Measurements from ENCODE around the gene MSANTD2. TPM values are rescaled to one million over a fixed set of nuclear protein-coding genes. Genes with fewer than 3 reads are reported as not detected.

Gene MSANTD2
- total RNA-seq, 2 experiments from 2014 or later = 6.1 to 6.4 TPM

DNA sequence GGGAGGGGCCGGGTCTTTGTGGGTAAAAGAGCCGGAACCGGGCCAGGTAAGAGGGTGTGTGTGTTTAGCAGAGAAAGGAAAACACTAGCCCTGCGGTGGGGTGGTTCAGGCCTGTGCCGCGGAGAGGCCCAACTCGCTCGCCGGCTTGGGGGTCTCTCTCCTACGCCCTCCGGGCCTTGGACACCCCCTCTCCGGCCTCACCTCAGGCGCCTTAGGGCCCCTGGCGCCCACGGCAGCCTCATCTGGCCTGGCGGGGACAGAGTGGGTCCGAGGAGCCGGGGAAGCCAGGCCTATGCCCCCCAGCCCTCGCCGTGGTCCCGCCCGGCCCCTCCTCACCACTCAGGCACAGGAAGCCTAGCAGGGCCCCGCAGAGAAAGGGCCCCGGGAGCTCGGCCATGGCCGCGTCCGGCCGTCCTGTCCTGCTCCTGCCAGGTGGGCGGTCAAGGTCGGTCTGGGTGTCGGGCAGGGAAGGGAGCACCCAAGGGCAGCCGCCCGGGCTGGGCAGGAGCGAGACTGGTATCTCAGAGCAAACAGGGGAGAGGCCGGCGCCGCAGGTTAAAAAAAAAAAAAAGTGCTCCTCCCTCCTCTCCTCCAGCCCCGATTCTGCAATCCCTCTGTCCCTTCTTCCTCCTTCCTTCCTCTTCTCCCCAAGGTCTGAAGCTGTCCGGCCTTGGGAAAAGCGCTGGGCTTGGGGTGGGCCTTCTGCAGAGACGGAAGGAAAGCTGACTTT is 48.3 kb downstream of the MSANTD2 start, which contains the start of gene VSIG2:
VSIG2 (minus strand) TSS at position 515 of the 730 bp plus-strand sequence; CDS start at position 397, 118 bp downstream.
- ChIA-PET POLR2A (no interaction called here), CTCF (interaction anchor here (1.4 to 4.5 kb wide), 5 partner anchors 11 to 86 kb away, joined by 5 to 29 read pairs (median 7); partner anchors contain the start of gene ESAM)
- peak within 1 kb of the TSS; percentile 48 for H3K4me3 Mint-ChIP-seq

DNA sequence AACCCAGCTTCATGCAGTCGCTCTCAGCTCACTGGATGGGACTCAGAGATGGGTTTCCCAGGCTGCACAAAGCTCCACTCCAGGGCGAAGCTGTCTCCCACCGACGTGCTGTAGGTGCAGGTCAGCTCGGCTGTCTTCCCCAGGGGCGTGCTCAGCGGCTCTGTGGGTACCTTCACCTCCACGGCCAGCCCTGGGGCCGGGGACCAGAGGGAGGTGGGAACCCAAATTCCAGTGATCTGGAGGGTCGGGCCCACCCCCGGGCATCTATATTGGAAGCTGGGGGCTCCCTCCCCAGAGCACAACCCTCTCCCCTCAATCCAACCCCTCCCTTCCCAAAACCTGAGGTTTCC is 48.8 kb downstream of the MSANTD2 start:
- Mint-ChIP-seq H3K9me3 (no peaks in the 10 kb centered on the region), H3K4me1 (ENCODE audit: low read depth) (peaks cover 2% of the 10 kb centered on the region), H3K36me3 (no peaks in the 10 kb centered on the region), H3K4me3 (no peak overlapping the region), H3K27me3 (peaks cover 6% of the 10 kb centered on the region), H3K27ac (no peak overlapping the region)
- intact Hi-C loops (cut with micrococcal nuclease) = no loop called here
- POLR2A ChIA-PET = no interaction called here
- CTCF ChIA-PET = interaction anchor here (0.6 to 4.5 kb wide), 4 partner anchors 12 to 87 kb away, joined by 3 to 29 read pairs (median 4); partner anchors contain the start of gene ESAM
- no peak for DNase-seq

More for the DNA sequence above, 48.3 kb downstream of the MSANTD2 start, which contains the start of gene VSIG2:
- Mint-ChIP-seq H3K9me3 (no peaks in the 10 kb centered on the region), H3K36me3 (no peaks in the 10 kb centered on the region), H3K27me3 (peaks cover 11% of the 10 kb centered on the region), H3K4me1 (ENCODE audit: low read depth) (no peaks in the 10 kb centered on the region), H3K27ac (peak within 1 kb of the TSS; percentile 38)
- intact Hi-C loops (cut with micrococcal nuclease) = no loop called here
- DNase-seq = no peak

DNA sequence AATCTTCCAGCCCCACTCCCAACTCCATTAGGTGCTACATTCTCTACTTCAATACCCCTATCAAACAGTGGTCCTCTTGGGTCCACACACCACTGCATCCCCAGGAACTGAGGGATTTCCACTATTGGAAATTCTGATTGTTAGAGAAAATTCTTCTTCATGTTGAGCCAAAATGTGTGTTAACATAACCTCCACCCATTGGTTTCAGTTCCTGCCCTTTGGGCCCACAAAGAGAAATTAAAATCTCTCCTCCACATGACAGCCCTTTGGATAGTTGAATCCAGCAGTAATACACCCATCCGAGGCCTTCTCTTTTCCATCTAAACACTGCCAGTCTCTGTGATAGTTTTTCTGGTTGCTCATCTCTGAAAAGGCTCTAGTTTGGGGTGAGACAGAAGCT is 50.3 kb downstream of the MSANTD2 start:
- CTCF ChIA-PET = interaction anchor here (8.3 kb wide), 1 partner anchor 12 kb away, joined by 107 read pairs; the partner anchor contains the start of gene ESAM
- intact Hi-C loops (cut with micrococcal nuclease) = loop anchor here (5.0 kb wide), 3 partner anchors 117 to 762 kb away; partner anchors contain the start of genes CCDC15 and ROBO3
- POLR2A ChIA-PET = no interaction called here
- H3K36me3 Mint-ChIP-seq = peaks cover 1% of the 10 kb centered on the region
- no peak for DNase-seq
- peaks cover 6% of the 10 kb centered on the region for H3K4me1 Mint-ChIP-seq (ENCODE audit: low read depth)
- no peak overlapping the region for H3K27ac Mint-ChIP-seq
- H3K9me3 Mint-ChIP-seq = no peaks in the 10 kb centered on the region
- H3K27me3 Mint-ChIP-seq = no peaks in the 10 kb centered on the region
- no peak overlapping the region for H3K4me3 Mint-ChIP-seq

DNA sequence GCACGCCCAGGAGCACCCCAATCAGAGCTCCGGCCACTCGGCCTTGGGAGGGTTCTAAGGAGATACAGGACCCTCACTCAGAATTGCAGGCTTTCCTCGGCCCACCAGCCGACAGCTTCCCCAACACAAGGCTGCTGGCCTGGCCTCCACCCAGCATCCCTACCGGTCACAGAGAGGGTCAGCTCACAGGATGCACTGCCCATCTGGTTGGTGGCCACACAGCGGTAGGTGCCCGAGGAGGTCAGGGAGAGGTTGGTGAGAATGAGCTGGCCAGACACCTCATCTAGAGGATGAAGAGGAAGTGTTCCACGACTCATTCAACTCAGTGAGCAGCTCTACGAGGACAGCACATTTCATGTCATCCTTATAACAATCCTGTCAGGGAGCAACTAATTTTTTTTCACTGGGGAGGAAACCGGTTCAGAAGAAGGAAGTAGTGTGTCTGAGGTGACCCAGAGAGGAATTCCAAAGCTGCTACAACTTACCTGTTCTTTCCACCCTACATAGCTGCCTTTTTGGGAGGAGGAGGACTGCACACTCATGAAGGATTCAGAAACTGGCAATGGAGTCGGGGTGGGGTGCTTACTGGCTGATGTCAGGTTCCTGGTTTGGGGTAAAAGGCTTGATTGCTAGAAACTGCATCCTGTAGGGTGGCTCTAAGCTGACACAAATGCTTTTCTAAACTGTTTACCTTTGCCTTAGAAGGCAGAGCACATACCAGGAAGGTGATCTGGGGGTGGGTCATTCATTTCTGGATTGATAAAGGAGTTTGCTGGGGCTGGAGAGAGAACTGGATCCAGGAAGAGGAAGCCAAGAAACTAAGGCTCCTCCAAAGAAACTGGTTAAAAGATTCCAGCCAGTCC is 51.5 kb downstream of the MSANTD2 start:
- CTCF ChIA-PET = interaction anchor here (0.7 to 8.3 kb wide), 7 partner anchors 10 to 1376 kb away, joined by 3 to 107 read pairs (median 4); partner anchors contain the start of gene ESAM
- DNase-seq = no peak
- Mint-ChIP-seq H3K4me1 (ENCODE audit: low read depth) (peaks cover 6% of the 10 kb centered on the region), H3K27ac (peak overlapping the region; percentile 45), H3K27me3 (no peaks in the 10 kb centered on the region), H3K9me3 (no peaks in the 10 kb centered on the region), H3K36me3 (peaks cover 1% of the 10 kb centered on the region), H3K4me3 (no peak overlapping the region)
- intact Hi-C loops (cut with micrococcal nuclease) = loop anchor here (5.0 kb wide), 3 partner anchors 119 to 764 kb away; partner anchors contain the start of genes CCDC15 and ROBO3
- POLR2A ChIA-PET = interaction anchor here (0.6 to 1.3 kb wide), 2 partner anchors 10 to 13 kb away, joined by 3 to 4 read pairs; no protein-coding TSS in a partner anchor

DNA sequence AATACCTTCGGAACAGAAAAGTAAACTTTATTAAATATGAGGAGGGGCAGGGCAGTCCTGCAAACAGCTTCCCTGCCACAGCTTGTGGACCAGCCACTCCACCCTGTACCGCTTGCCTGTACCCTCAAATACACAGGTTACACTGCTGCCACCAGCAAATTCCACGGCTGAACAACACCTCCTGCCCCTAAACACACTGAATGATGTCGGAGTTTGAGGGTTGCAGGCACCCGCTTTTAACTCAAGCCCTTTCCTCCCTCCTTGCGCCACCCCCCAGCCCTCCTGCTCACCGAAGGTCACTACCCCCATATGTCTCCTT is 52.1 kb downstream of the MSANTD2 start:
- ChIA-PET CTCF (interaction anchor here (1.2 to 8.3 kb wide), 3 partner anchors 14 to 90 kb away, joined by 3 to 107 read pairs (median 4); partner anchors contain the start of gene ESAM), POLR2A (interaction anchor here (1.3 kb wide), 1 partner anchor 10 kb away, joined by 4 read pairs; no protein-coding TSS in a partner anchor)
- H3K27ac Mint-ChIP-seq = peak overlapping the region; percentile 2
- H3K27me3 Mint-ChIP-seq = no peaks in the 10 kb centered on the region
- H3K4me1 Mint-ChIP-seq (ENCODE audit: low read depth) = peaks cover 6% of the 10 kb centered on the region
- no peak for DNase-seq
- no peak overlapping the region for H3K4me3 Mint-ChIP-seq
- H3K9me3 Mint-ChIP-seq = no peaks in the 10 kb centered on the region
- H3K36me3 Mint-ChIP-seq = peaks cover 1% of the 10 kb centered on the region
- intact Hi-C loops (cut with micrococcal nuclease) = loop anchor here (5.0 kb wide), 3 partner anchors 119 to 764 kb away; partner anchors contain the start of genes CCDC15 and ROBO3

DNA sequence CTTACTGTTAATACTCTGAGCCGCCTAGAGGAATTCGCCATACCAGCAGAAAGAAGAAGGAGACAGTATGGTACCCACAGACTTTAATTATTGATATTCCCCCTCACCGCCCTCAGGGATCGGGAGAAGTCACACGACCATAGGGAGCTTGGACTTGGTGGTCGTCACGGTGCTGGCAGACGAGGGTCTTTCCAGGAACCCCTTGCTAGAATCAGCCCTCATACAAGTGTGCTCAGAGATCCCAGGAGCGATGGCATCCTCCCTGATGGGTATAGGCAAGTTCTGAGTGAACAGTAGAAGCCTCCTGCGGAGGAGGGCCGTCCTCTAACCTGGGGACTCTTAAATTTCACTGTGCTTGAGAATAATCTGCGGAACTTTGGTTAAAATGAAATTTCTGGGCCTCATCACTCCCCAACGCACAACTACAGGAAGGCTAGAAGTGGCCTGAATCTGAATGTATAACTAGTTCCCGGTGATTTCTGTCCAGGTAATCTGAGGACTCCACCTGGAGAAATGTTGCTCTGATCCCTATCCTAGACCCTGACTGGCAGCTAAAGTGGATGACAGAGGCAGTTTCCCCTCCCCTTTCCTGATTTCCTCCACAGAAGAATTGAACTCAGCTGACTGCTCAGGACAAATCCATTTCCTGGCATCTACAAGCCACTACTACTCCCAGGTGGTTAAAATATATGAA is 52.7 kb downstream of the MSANTD2 start:
- H3K27me3 Mint-ChIP-seq = no peaks in the 10 kb centered on the region
- H3K27ac Mint-ChIP-seq = peak overlapping the region; percentile 2
- intact Hi-C loops (cut with micrococcal nuclease) = loop anchor here (1.0 to 5.0 kb wide), 6 partner anchors 51 to 765 kb away; partner anchors contain the start of genes CCDC15, ROBO3 and TBRG1
- H3K9me3 Mint-ChIP-seq = no peaks in the 10 kb centered on the region
- POLR2A ChIA-PET = interaction anchor here (1.5 kb wide), 1 partner anchor 11 kb away, joined by 4 read pairs; no protein-coding TSS in a partner anchor
- no peak for DNase-seq
- peaks cover 1% of the 10 kb centered on the region for H3K36me3 Mint-ChIP-seq
- CTCF ChIA-PET = interaction anchor here (1.3 to 8.3 kb wide), 16 partner anchors 8 to 115 kb away, joined by 3 to 107 read pairs (median 6); partner anchors contain the start of genes ESAM, SIAE and SPA17
- H3K4me3 Mint-ChIP-seq = peak overlapping the region; percentile 87
- peaks cover 6% of the 10 kb centered on the region for H3K4me1 Mint-ChIP-seq (ENCODE audit: low read depth)

DNA sequence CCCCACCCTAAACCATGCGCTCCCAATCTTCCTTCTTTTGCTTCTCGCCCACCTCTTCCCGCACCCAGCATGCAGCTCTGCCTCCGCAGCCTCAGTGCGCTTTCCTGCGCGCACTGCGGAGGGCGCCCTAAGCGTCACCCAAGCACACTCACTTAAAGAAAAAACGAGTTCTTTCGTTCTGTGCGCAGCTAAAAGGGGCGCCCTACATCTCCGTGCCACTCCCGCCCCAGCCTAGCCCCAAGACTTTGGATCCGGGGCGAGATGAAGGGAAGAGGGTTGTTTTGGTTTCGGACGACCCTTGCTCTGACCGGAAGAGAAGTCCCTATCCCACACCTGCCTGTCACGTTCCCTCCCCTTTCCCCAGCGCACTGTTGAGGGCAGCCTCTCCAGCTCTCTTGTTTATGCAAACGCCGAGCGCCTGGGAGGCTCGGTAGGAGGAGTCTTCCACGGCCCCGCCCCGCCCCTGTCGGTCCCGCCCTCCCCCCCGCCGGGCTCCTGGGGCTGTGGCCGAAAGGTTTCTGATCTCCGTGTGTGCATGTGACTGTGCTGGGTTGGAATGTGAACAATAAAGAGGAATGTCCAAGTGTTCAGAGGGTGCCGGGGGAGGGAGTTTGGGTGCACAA is 53.5 kb downstream of the MSANTD2 start:
- H3K9me3 Mint-ChIP-seq = no peaks in the 10 kb centered on the region
- peak overlapping the region; percentile 87 for H3K4me3 Mint-ChIP-seq
- peaks cover 6% of the 10 kb centered on the region for H3K4me1 Mint-ChIP-seq (ENCODE audit: low read depth)
- DNase-seq = peak; percentile 85
- intact Hi-C loops (cut with micrococcal nuclease) = loop anchor here (1.0 to 5.0 kb wide), 9 partner anchors 12 to 766 kb away; partner anchors contain the start of genes CCDC15, ROBO3, SIAE and SPA17
- peak overlapping the region; percentile 89 for H3K27ac Mint-ChIP-seq
- ChIA-PET CTCF (interaction anchor here (0.5 to 8.3 kb wide), 25 partner anchors 9 to 395 kb away, joined by 3 to 107 read pairs (median 5); partner anchors contain the start of genes ESAM, SIAE and SPA17), POLR2A (interaction anchor here (1.0 to 2.0 kb wide), 4 partner anchors 12 to 73 kb away, joined by 3 to 9 read pairs (median 6); partner anchors contain the start of genes MSANTD2, SIAE and SPA17)
- H3K27me3 Mint-ChIP-seq = no peaks in the 10 kb centered on the region
- H3K36me3 Mint-ChIP-seq = peaks cover 1% of the 10 kb centered on the region

DNA sequence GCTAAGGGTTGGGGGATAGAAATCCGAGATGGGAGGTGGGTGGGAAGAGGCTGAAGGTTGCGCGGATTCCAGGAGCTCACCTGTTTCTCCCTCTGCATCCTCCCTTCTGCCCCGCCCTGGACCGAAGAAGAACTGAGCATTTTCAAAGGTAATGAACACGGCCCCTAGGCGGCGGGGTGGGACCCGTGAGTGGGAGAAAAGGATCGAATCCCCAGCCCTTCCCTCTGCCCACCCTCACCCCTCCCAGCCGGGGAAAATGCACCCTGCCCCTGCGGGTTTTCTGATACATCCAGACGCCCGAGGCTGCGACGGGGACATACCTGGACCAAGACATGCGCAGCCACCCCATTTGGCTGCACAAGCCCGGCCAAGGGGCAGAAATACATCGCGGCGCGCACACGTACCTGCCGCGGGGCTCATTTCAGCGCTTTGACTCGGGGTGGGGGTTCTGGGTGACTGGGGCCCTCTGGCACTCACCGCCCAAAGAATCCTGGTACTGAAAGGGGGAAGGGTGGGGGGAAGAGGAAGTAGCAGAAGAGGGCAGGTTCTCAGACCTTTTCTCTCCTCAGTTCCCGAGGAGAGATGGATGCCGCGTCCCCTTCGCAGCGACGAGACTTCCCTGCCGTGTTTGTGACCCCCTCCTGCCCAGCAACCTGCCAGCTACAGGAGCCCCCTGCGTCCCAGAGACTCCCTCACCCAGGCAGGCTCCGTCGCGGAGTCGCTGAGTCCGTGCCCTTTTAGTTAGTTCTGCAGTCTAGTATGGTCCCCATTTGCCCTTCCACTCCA is 54.2 kb downstream of the MSANTD2 start:
- Mint-ChIP-seq H3K4me3 (peak overlapping the region; percentile 87), H3K27ac (peak overlapping the region; percentile 89), H3K36me3 (peaks cover 1% of the 10 kb centered on the region), H3K4me1 (ENCODE audit: low read depth) (peaks cover 6% of the 10 kb centered on the region), H3K9me3 (no peaks in the 10 kb centered on the region), H3K27me3 (peaks cover 1% of the 10 kb centered on the region)
- DNase-seq = peak; percentile 61
- POLR2A ChIA-PET = interaction anchor here (1.0 to 2.0 kb wide), 4 partner anchors 13 to 73 kb away, joined by 3 to 9 read pairs (median 6); partner anchors contain the start of genes MSANTD2, SIAE and SPA17
- intact Hi-C loops (cut with micrococcal nuclease) = loop anchor here (1.0 to 5.0 kb wide), 8 partner anchors 12 to 766 kb away; partner anchors contain the start of genes CCDC15, ROBO3, SIAE and SPA17
- CTCF ChIA-PET = interaction anchor here (0.5 to 8.3 kb wide), 27 partner anchors 9 to 396 kb away, joined by 3 to 107 read pairs (median 5); partner anchors contain the start of genes ESAM, SIAE and SPA17

DNA sequence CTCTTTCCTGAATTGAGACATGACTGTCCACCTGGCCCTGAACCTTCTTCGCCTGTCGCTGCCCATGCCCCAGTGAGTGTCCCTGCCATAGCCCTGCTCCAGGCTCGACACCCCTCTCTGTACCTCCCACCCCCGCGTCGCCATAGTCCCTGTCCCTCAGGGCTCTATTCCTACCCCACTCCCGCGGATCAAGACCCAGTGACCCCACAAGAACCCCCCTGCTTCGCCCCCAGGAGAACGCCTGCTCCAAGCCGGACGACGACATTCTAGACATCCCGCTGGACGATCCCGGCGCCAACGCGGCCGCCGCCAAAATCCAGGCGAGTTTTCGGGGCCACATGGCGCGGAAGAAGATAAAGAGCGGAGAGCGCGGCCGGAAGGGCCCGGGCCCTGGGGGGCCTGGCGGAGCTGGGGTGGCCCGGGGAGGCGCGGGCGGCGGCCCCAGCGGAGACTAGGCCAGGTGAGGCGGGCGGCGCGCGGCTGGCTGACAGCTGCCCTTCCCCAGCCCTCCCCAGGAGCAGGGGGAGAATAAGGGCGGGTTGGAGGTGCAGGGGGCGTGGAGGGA is 54.9 kb downstream of the MSANTD2 start:
- CTCF ChIA-PET = interaction anchor here (0.6 to 8.3 kb wide), 9 partner anchors 9 to 131 kb away, joined by 3 to 107 read pairs (median 5); partner anchors contain the start of genes ESAM, SIAE and SPA17
- intact Hi-C loops (cut with micrococcal nuclease) = loop anchor here (5.0 kb wide), 3 partner anchors 122 to 767 kb away; partner anchors contain the start of genes CCDC15 and ROBO3
- POLR2A ChIA-PET = interaction anchor here (1.9 to 2.0 kb wide), 2 partner anchors 55 to 72 kb away, joined by 9 read pairs; partner anchors contain the start of genes MSANTD2, SIAE and SPA17
- Mint-ChIP-seq H3K36me3 (peaks cover 1% of the 10 kb centered on the region), H3K27me3 (peaks cover 1% of the 10 kb centered on the region), H3K4me1 (ENCODE audit: low read depth) (peaks cover 11% of the 10 kb centered on the region), H3K27ac (no peak overlapping the region), H3K4me3 (peak overlapping the region; percentile 46), H3K9me3 (no peaks in the 10 kb centered on the region)
- DNase-seq = no peak
